Measurements from ENCODE around the gene SYT17. TPM values are rescaled to one million over a fixed set of nuclear protein-coding genes. Genes with fewer than 3 reads are reported as not detected.

Gene SYT17
- total RNA-seq, 2 experiments from 2014 or later: 0.10 TPM; not detected in 1

Other genes with a start within 250 kb of the SYT17 start
- 10 to 100 TPM; 85.1 to 91.8 TPM for gene SMG1, start 241.8 kb upstream of the SYT17 start, total RNA-seq
- gene TMC7, start 184.3 kb upstream of the SYT17 start, total RNA-seq: not detected
- gene COQ7, start 100.6 kb upstream of the SYT17 start, total RNA-seq: 10 to 100 TPM; 14.1 to 15.2 TPM
- 1 to 10 TPM; 8.9 to 9.7 TPM for gene ITPRIPL2, start 54.3 kb upstream of the SYT17 start, total RNA-seq
- not detected for gene CLEC19A, start 117.5 kb downstream of the SYT17 start, total RNA-seq
- gene TMC5, start 249.6 kb downstream of the SYT17 start, total RNA-seq: not detected